Heart right ventricle (tissue), 16 donors: ENCODE data around the gene DIS3L2. TPM values are rescaled to one million over a fixed set of nuclear protein-coding genes. Genes with fewer than 3 reads are reported as not detected.

Experiments used
- ATAC-seq, 8 donors: fragments of 200-7000 bp; cut with Tn5 transposase; one replicate each; pipeline ENCODE4 v1.9.1; 2020; ENCODE audit warnings: mild to moderate bottlenecking in 8 of 8, moderate library complexity in 8 of 8, moderate number of reproducible peaks in 1 of 8
- DNase-seq, 2 donors: peaks; one replicate each; pipeline ENCODE4 v3.0.0-alpha.2; 2020
- H3K27ac ChIP-seq, 10 donors: fragments of 200-600 bp; sonication (generic) in 2 of 10; one replicate each; pipeline versions ENCODE4 v1.5.0 to v1.8.0; 2020 to 2022; ENCODE audit warnings: mild to moderate bottlenecking in 3 of 10
- H3K27me3 ChIP-seq, 7 donors: fragments of 200-600 bp; one replicate each; pipeline ENCODE4 v1.8.0; 2021 to 2022; ENCODE audit warnings: mild to moderate bottlenecking in 2 of 7
- H3K36me3 ChIP-seq, 9 donors: fragments of 200-600 bp; sonication (generic) in 1 of 9; one replicate each; pipeline versions ENCODE4 v1.5.0 to v1.8.0; 2020 to 2022; ENCODE audit warnings: mild to moderate bottlenecking in 2 of 9
- H3K4me1 ChIP-seq, 9 donors: fragments of 200-600 bp; sonication (generic) in 1 of 9; one replicate each; pipeline versions ENCODE4 v1.5.0 to v1.8.0; 2020 to 2022; ENCODE audit warnings: mild to moderate bottlenecking in 4 of 9
- H3K4me3 ChIP-seq, 10 donors: fragments of 200-600 bp; sonication (generic) in 2 of 10; one replicate each; pipeline versions ENCODE4 v1.5.0 to v1.8.0; 2020 to 2022; ENCODE audit warnings: mild to moderate bottlenecking in 7 of 10, moderate library complexity in 2 of 10
- H3K9me3 ChIP-seq, 11 donors: fragments of 200-600 bp in 10 of 11; sonication (generic) in 2 of 11; one replicate each; pipeline versions ENCODE4 v1.5.0 to v1.8.0; 2013 to 2022; ENCODE audit warnings: mild to moderate bottlenecking in 2 of 11, control low read depth in 1 of 11, moderate library complexity in 1 of 11
- WGBS, 2 donors: extraction: QIAGEN DNeasy Blood & Tissue Kit; methylation state at CpG; one replicate each; pipeline ENCODE4 v1.1.7; 2013; ENCODE audit warnings: inconsistent platforms in 1 of 2; 5-methylcytosine and 5-hydroxymethylcytosine counted together
- intact Hi-C, 10 donors: fragments of 100-400 bp; cut with DNase I; formaldehyde crosslinking; loops; one replicate each; pipeline versions ENCODE4 v1.11.1 to v1.14.2; 2022
- polyA plus RNA-seq, 2 donors: library from polyadenylated mRNA; stranded (reverse); fragments of 200-250 nt; gene quantifications; one replicate each; pipeline ENCODE4 v1.2.3, GENCODE V29; 2013
- total RNA-seq, 10 donors: library from RNA; stranded (reverse); fragmentation: NEBNext Ultra II Directional in 3 of 10; extraction: Animal tissue kit (Norgen Biotek cat#: 25700) in 3 of 10; gene quantifications; one replicate each; pipeline versions ENCODE4 v1.2.1 to v1.2.4, GENCODE V29; 2021 to 2023
- TF ChIP-seq, protein P1 (sequence below), 9 donors: fragments of 200-600 bp; sonication (generic) in 2 of 9; IDR thresholded peaks; one replicate each; pipeline versions ENCODE4 v1.5.0 to v1.8.0; 2021 to 2022; ENCODE audit warnings: antibody characterized with exemption in 9 of 9, mild to moderate bottlenecking in 5 of 9, moderate library complexity in 1 of 9
- donor health status: Arrhythmogenic right ventricular cardiomyopathy.
- donor health status: ischemic (EF 13 %, LVEDD 7.1; RV severe dilation, severe dysfunction).
- donor health status: healthy with polysubstance abuse.
- donor health status: DM: no; HTN: yes; CAD: no.
- donor health status: DM: no; HTN: no; CAD: no.
- donor health status: ischemic (EF 25% LVEDD 6.9; RV normal size, moderate dysfunction).
- donor health status: ischemic (EF 25% LVEDD 5.7; RV mildly dilated, moderate dysfunction).
- donor health status: healthy.
- donor health status: DM: yes; HTN: yes; CAD: no.
- donor health status: Ischemic cardiomyopathy.
- donor health status: ischemic (EF 35%, LVEDD 5.7; RV mildly dilated, moderate dysfunction).
- donor health status: nonischemic (EF 11% LVEDD 7.7; RV severe dilation, severe dysfunction).
- donor health status: DM: yes; HTN: yes; CAD: no.
- donor health status: PGD.
- donor health status: ischemic (EF 29% LVEDD 5.4; RV normal size, mild dysfunction).
- donor health status: nonischemic (EF 23%, LVEDD 6.1; RV moderate dilation, normal function).

Gene DIS3L2
- total and polyA plus RNA-seq, 12 donors = 9.5 to 24.5 (median 18.5) TPM

GRCh38 chr2:232134939-232135338 is 173.4 kb downstream of the DIS3L2 start:
- Histone ChIP-seq H3K27ac (no peak overlapping the region), H3K4me3 (no peak overlapping the region), H3K27me3 (no peaks in the 10 kb centered on the region), H3K4me1 (peaks cover 0 to 18% (median 5%) of the 10 kb centered on the region in 9 donors), H3K9me3 (no peaks in the 10 kb centered on the region), H3K36me3 (peaks cover 0 to 48% (median 8%) of the 10 kb centered on the region in 9 donors)
- WGBS, 2 donors = 90 to 95% methylated on average over 4 of the region's 4 CpGs
- intact Hi-C loops = loop anchor here in 3 of 10 donors (5.0 to 10.0 kb wide), 3 partner anchors 110 to 208 kb away; partner anchors contain the start of gene NPPC (in 1 of the 3)
- DNase-seq = no peak
- ATAC-seq = no peak
- TF ChIP-seq, protein P1, sequence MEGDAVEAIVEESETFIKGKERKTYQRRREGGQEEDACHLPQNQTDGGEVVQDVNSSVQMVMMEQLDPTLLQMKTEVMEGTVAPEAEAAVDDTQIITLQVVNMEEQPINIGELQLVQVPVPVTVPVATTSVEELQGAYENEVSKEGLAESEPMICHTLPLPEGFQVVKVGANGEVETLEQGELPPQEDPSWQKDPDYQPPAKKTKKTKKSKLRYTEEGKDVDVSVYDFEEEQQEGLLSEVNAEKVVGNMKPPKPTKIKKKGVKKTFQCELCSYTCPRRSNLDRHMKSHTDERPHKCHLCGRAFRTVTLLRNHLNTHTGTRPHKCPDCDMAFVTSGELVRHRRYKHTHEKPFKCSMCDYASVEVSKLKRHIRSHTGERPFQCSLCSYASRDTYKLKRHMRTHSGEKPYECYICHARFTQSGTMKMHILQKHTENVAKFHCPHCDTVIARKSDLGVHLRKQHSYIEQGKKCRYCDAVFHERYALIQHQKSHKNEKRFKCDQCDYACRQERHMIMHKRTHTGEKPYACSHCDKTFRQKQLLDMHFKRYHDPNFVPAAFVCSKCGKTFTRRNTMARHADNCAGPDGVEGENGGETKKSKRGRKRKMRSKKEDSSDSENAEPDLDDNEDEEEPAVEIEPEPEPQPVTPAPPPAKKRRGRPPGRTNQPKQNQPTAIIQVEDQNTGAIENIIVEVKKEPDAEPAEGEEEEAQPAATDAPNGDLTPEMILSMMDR (IDR thresholded peaks at IDR 0.05) = no peak

DNA sequence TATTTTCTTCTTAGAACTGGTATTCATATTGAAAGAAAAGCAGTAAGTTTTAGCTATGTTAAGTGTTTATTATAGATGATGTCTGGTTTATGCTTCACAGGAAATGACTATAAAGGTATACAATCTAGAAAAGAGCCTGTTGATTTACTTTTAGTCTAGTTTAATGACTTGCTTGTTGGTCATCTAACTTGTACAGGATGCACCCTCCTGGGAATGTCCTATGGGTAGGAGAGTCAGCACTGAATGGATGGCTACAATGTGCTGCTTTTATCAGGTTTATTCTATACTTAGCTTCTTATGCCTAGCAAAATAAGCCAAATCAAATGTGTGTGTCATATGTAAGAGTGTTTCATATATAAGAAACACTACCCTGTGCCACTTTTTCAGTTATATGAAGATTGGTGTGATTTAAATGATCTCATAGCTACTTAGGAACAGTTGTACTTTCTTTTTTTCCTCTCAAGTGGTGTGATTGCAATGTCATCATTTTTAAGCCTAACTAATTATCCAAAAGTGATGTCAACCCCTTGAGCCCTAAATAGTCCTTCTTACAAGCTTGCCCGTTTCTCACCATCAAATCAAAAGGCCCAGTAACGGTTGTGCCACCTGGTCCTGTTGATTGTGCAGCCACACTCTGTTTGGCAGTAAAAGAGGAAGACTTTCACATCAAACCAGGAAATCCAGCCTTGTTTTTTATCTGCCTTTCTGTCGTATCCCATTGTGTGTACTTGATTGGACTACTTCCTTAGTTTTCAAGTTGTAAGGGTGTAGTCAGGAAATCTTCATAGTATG is 176.0 kb downstream of the DIS3L2 start:
- peaks cover 0 to 18% (median 4%) of the 10 kb centered on the region in 9 donors for H3K4me1 ChIP-seq
- ATAC-seq (peak in 4 of 8 donors; percentile 41 to 58 (median 51)), DNase-seq (no peak)
- H3K27me3 ChIP-seq = no peaks in the 10 kb centered on the region
- no peaks in the 10 kb centered on the region for H3K9me3 ChIP-seq
- H3K4me3 ChIP-seq = no peak overlapping the region
- H3K27ac ChIP-seq = no peak overlapping the region
- WGBS, 2 donors = 51 to 56% methylated on average over 3 of the region's 3 CpGs
- TF ChIP-seq, protein P1 (IDR thresholded peaks at IDR 0.05) = no peak
- peaks cover 0 to 26% (median 0%) of the 10 kb centered on the region in 9 donors for H3K36me3 ChIP-seq
- intact Hi-C loops = loop anchor here in 2 of 10 donors (5.0 to 10.0 kb wide), 2 partner anchors 113 to 210 kb away; partner anchors contain the start of gene NPPC (in 1 of the 2)

- ATAC-seq (no peak), DNase-seq (no peak)
- H3K27me3 ChIP-seq = no peaks in the 10 kb centered on the region
- no peak overlapping the region for H3K27ac ChIP-seq
- TF ChIP-seq, protein P1 (IDR thresholded peaks at IDR 0.05) = no peak
- intact Hi-C loops = loop anchor here in 2 of 10 donors (5.0 to 10.0 kb wide), 2 partner anchors 114 to 211 kb away; partner anchors contain the start of gene NPPC (in 1 of the 2)
- no peaks in the 10 kb centered on the region for H3K9me3 ChIP-seq
- peaks cover 0 to 18% (median 4%) of the 10 kb centered on the region in 9 donors for H3K4me1 ChIP-seq
- no peak overlapping the region for H3K4me3 ChIP-seq
- H3K36me3 ChIP-seq = peaks cover 0 to 17% (median 0%) of the 10 kb centered on the region in 9 donors
- WGBS, 2 donors = 91% methylated on average over 5 of the region's 5 CpGs
Observed at GRCh38 chr2:232138441-232138840, 176.9 kb downstream of the DIS3L2 start.

GRCh38 chr2:232139171-232139594 is 177.7 kb downstream of the DIS3L2 start:
- Histone ChIP-seq H3K36me3 (peaks cover 0 to 15% (median 0%) of the 10 kb centered on the region in 9 donors), H3K4me1 (peaks cover 0 to 18% (median 4%) of the 10 kb centered on the region in 9 donors), H3K27ac (no peak overlapping the region), H3K4me3 (no peak overlapping the region), H3K9me3 (no peaks in the 10 kb centered on the region), H3K27me3 (no peaks in the 10 kb centered on the region)
- no peak for DNase-seq
- TF ChIP-seq, protein P1 (IDR thresholded peaks at IDR 0.05) = no peak
- 96 to 97% methylated on average over 4 of the region's 4 CpGs for WGBS, 2 donors
- no peak for ATAC-seq
- intact Hi-C loops = loop anchor here in 2 of 10 donors (5.0 to 10.0 kb wide), 2 partner anchors 114 to 212 kb away; partner anchors contain the start of gene NPPC (in 1 of the 2)
